CD4-positive, alpha-beta T cell treated with Interleukin-6 at 100 ng/mL for 8 hours (primary cell): ENCODE data around the gene LCE1C.

Experiments used
- DNase-seq: peaks from one replicate; pipeline ENCODE4 v3.0.0-alpha.2; 2020; ENCODE audit warnings: mixed read lengths, low spot score

LCE1C gene, protein sequence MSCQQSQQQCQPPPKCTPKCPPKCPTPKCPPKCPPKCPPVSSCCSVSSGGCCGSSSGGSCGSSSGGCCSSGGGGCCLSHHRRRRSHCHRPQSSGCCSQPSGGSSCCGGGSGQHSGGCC

DNA sequence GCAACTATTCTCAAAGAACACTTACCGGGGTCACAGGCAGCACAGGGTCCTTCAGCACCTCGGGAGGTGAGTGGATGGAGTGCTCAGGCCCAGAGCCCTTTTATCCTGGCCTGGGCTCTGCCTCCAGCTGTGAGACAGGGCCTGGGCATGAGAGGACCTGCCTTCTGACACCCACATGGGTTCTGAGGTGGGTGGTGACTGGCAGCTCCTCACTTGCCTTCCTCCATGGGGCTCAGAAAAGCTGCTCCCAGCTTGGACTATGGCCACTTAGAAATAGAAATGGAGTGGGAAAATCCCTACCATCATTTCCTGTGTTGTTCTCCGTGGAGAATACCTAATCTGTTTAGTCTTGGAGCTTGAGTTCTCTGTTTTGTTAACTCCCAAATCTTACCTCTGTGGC, at the start of gene LCE1C:
TSS of gene LCE1C (minus strand) at position 76 of the 400 bp plus-strand sequence. CDS start 1,173 bp downstream, outside the sequence.
- DNase-seq, result no peak

DNA sequence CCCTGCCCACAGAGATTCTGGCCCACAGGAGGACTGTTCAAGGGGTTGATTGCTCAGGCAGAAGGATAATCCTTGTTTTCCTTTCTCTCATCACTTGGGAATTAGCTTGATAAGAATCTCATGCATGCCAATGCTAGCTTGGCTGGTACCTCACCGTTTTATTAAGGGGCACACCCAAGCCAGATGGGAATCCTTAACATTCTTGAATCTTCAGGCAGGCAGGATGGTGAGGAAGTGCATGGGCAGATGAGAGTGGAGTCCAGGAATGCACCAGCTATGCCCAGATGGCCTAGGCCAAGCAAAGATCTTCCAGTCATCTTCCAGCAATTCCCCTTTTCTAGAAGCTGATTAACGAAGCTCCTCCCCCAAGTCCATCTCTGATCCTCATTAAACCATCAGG, 49.2 kb upstream of the LCE1C start:
- no peak for DNase-seq

DNA sequence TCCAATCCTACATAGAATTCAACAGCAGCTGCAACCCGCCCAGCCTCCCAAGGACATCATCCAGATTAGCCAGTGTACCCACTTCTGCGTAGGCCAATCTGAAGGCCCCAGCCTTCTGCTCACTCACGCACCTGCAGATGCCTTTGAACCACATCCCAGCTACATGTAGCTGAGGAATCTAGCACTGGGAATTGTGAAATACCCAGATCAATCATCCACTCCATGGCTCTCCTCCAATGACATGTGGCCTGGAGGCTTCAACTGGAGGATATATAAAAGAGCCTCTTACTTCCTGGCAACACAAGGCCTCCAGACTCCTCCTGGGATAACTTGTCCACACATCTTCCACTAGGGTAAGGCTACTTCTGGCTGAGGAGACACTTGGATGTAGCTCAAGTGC, 36.1 kb upstream of the LCE1C start, which contains the start of gene LCE6A:
TSS of gene LCE6A (plus strand) at position 301 of the 400 bp plus-strand sequence. CDS start 665 bp downstream, outside the sequence.
- no peak for DNase-seq

DNA sequence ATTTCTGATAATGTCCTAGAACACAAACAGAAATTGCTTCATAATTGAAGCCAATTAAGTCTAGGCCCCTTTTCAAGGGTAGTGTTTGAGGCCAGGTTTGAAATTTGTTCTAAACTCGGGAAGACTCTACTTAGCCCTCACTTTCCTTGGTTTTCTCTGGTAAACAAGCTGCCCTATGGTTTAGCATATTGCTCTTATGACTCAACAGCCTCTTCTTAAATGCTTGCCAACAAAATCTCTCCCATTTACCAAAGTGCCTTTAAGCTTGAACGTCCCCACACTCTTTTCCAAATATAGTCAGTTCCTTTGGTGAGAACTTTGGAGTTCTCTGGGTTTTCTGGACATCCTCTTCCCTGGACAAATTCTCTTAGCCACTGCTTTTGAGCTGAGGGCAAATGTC, 30.4 kb upstream of the LCE1C start:
- no peak for DNase-seq

DNA sequence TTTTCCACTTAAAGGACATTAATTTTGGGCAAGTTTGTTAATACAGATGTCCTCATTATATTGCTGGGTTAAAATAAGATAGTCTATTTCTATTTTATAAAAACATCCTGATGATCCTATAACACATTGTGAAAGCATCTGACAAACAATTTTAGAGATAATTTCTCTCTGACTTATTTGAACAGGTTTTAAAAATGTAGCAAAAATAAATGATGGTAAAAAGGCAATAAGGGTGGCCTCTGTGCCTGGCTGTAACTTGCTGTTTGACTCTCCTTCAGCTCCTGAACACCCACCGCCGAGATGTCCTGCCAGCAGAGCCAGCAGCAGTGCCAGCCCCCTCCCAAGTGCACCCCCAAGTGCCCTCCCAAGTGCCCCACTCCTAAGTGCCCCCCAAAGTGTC, 20.7 kb upstream of the LCE1C start, which contains the start of gene LCE1A:
TSS of gene LCE1A (plus strand) at position 301 of the 400 bp plus-strand sequence. CDS start at position 301, 0 bp downstream.
- no peak for DNase-seq

DNA sequence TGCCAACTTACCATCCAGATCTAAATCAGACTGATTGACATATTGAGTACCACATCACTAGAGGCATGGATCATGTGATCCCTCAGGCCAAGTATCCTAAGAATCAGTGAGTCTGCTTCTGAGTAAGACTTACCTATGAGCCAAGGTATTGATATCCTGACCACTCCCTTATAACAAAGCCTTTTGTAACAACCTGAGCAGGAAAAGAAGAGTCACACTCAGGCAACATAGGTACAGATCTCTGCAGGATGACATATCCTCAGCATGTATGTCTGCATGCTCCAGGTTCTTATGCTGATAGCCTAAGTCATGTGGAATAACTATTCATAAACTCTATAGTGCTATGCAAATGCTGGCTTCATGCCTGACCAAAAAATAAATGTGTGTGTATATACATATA, 18.5 kb upstream of the LCE1C start:
- DNase-seq, result no peak

DNA sequence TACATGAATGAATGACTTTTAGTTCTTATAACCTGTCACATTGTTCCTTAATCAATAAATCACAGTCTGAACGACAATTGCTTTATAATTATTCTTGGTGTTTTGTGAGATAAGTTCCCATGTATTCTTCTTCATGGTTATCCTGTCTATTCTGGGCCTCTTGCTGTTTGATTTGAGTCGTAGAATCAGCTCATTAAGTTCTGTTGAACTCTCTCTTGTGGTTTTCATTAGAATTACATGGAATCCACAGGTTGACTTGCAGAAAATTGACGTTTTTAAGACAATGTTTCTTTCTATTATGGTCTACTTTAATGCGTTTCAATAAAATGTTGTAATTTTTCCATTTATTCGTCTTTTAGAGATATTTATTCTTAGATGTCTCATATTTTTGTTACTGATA, 16.8 kb upstream of the LCE1C start:
- no peak for DNase-seq

DNA sequence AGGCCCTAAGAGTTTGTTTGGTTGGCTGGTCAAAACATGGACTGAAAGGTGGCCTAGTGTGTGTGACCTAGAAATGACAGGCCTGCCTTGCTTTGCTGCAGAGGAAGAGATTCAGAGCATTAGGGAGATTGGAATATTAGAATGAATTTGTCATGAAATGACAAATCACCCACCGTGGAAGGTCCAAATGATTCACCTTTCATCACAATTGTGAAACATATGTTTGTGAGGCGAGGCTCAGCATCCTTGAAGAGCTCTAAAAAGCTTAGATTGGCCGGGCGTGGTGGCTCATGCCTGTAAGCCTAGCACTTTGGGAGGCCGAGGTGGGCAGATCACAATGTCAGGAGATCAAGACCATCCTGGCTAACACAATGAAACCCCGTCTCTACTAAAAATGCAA, 10.9 kb upstream of the LCE1C start:
- no peak for DNase-seq

DNA sequence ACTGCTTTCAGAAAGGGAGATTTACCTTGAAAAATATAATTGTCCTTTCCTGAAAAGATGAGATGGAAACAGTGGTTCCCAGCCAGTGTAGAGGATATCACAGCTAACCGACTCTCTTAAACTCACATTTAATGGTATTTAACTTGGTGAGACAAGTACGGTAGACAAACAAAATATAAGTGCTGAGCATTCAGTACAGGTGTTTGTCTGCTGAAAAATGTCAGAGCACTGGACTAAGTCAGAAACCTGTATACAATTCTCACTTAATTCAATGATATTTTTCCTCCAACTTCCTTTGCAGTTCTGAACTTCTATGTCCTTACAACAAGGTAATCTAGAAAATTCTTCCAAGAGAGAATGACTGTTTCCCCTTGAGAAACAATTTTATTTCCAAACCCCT, 5.2 kb upstream of the LCE1C start, which contains the start of gene LCE1B:
TSS of gene LCE1B (plus strand) at position 301 of the 400 bp plus-strand sequence. CDS start 476 bp downstream, outside the sequence.
- no peak for DNase-seq

DNA sequence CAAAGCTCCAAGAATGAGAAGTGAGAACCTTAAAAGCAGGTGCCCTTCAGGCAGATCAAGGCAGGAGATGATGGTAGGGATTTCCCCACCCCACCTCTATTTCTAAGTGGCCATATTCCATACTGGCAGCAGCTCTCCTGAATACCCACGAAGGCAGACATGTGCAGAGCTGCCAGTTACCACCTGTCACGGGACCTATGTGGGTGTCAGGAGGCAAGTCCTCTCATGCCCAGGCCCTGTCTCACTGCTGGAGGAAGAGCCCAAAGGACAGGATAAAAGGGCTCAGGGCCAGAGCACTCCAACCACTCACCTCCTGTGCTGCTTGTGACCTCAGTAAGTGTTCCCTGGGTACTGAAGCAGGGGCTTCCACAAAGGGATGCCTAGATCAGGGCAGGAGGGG, 4.6 kb upstream of the LCE1C start:
- no peak for DNase-seq

DNA sequence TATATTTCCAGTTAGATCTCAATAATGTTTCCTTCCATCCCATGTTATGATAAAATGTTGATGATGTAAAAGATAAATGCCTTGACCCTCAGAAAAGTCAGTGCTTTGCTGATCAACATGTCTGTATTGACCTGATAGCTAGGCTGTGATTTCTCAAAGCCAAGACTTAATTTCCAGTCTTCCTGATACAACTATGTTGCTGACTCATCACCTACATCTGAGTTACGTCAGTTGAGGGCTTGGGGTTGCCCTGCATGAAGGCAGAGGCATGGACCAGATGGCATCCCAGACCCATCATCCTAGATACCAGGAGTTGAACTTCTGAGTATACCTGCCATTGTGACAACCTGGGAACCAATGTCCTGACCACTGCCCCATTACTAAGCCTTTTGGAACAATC, 5.1 kb downstream of the LCE1C start:
- DNase-seq, result no peak

DNA sequence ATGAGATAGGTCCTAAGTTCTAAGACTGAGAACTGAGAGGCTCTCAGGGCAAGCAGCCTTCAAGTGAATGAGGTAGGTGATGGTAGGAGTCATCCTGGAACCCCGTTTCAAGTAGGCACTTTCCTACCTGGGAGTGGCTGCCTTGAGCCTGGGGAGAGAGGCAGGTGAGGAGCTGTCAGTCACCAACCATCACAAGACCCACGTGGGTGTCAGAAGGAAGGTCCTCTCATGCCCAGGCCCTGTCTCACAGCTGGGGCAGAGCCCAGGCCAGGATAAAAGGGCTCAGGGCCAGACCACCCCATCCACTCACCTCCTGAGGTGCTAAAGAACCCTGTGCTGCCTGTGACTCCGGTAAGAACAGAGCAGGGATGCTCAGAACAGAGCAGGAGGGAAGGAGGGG, 10.0 kb downstream of the LCE1C start, which contains the start of gene LCE1D:
TSS of gene LCE1D (plus strand) at position 301 of the 400 bp plus-strand sequence. CDS start 1,074 bp downstream, outside the sequence.
- DNase-seq, result no peak

DNA sequence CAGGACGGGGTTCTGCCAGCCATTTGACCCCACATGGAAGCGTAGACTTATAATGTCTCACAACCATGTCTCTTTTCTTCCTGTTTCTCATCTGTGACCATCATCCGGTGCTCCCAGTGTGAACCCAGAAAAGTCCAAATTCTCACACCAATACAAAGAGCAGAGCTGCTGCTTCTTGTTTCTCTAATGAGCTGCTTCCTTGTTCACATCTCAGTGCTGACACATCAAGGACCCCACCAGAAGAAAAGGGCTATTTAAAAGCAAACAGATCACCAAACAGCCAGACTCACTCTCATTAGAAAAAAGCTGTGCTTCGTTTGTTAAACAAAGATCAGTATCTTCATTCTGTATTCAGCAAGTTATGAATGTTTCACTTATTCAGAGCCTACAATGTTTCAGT, 10.8 kb downstream of the LCE1C start:
- no peak for DNase-seq

DNA sequence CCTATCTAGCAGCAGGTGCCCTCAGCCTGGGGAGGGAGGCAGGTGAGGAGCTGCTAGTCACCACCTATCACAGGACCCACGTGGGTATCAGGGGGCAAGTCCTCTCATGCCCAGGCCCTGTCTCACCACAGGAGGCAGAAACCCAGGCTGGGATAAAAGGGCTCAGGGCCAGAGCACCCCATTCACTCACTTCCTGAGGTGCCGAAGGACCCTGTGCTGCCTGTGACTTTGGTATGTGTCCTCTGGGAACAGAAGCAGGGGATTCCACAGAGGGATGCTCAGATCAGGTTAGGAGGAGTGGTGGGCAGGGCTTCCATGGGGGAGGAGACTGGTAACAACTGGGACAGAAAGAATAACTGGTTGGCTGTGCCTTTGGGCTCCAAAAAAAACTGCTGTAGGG, 20.4 kb downstream of the LCE1C start, which contains the start of gene LCE1E:
TSS of gene LCE1E (plus strand) at position 181 of the 400 bp plus-strand sequence. CDS start 1,043 bp downstream, outside the sequence.
- DNase-seq, result no peak

DNA sequence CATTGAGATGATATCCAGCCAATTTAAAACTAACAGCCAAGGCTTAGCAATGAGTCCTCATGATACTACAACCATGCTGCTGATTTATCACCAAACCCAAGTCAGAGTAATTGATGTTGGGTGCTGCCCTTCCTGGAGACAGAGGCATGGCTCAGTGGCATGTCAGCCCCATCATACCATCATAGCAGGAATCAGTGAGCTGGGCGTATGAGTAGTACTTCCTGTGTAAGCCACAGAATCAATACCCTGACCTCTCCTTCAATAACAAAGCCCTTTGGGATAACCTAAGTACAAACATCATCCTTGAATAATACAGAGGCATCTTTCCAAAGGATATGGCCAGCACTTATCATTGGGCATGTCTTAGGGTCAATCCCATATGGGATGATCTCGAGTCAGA, 23.4 kb downstream of the LCE1C start:
- DNase-seq, result no peak

DNA sequence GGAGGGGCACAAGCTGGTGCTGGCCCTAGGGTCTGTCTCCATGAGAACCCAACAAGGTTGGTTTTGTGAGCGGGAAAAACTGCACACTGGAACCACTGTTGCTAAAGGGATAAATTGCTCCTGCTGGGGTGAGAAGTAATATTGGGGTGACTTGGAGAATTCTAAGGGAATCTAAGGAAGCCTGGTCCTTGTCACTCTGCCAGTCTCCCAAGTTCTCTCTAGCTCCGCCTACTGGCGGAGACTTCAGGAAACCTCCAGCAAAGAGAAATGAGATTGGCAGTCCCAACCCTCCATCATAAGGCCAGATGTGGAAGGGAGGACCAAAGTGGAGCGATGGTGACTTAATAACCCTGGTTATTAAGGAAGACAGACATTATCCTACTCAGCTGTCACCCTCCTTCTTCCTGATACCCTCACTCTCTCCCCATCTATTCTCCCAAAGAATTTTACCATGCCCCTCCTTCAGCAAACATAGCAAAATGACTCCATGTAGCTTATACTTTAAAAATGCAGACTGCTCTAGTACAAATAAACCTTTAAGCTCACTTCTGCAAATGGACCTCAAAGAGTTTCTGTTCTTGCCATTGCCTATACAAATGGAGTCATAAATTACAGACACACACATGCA, 28.8 kb downstream of the LCE1C start:
- no peak for DNase-seq

DNA sequence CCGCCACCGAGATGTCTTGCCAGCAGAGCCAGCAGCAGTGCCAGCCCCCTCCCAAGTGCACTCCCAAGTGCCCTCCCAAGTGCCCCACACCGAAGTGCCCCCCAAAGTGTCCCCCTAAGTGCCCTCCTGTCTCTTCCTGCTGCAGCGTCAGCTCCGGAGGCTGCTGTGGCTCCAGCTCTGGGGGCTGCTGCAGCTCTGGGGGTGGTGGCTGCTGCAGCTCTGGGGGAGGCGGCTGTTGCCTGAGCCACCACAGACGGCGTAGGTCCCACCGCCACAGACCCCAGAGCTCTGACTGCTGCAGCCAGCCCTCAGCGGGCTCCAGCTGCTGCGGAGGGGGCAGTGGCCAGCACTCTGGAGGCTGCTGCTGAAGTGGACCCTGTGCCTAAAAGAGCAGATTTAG, 30.1 kb downstream of the LCE1C start:
- no peak for DNase-seq

DNA sequence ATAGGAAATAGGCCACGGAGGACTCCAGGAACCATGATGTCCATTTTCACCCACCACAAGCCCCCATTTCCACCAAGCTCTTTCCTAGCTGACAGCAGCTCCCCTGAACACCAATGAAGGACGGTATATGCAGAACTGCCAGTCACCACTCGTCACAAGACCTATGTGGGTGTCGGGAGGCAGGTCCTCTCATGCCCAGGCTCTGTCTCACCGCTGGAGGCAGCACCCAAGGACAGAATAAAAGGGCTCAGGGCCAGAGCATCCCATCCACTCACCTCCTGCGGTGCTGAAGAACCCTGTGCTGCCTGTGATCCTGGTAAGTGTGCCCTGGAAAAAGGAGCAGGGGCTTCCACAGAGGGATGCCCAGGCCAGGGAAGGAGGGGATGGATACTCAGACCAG, 31.6 kb downstream of the LCE1C start, which contains the start of gene LCE1F:
TSS of gene LCE1F (plus strand) at position 266 of the 400 bp plus-strand sequence. CDS start 1,232 bp downstream, outside the sequence.
- no peak for DNase-seq

DNA sequence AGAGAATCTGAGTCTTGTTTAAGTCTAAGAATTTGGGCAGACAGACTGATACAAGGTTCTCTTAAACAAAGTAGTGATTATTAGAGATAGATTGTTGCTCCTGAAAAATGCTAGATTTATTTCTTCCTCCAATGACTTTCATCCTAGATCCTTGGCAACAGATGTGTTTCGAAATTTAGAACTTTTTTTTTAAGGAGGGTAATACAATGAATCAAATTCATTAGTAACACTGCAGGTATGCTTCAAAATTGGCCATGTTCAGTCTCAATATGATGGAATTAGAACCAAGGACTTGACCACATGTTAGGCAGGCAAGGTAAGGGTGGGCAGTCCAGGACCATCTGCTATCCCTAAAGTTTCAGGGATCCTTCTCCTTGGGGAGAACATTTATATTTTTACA, 36.0 kb downstream of the LCE1C start:
- DNase-seq, result no peak

DNA sequence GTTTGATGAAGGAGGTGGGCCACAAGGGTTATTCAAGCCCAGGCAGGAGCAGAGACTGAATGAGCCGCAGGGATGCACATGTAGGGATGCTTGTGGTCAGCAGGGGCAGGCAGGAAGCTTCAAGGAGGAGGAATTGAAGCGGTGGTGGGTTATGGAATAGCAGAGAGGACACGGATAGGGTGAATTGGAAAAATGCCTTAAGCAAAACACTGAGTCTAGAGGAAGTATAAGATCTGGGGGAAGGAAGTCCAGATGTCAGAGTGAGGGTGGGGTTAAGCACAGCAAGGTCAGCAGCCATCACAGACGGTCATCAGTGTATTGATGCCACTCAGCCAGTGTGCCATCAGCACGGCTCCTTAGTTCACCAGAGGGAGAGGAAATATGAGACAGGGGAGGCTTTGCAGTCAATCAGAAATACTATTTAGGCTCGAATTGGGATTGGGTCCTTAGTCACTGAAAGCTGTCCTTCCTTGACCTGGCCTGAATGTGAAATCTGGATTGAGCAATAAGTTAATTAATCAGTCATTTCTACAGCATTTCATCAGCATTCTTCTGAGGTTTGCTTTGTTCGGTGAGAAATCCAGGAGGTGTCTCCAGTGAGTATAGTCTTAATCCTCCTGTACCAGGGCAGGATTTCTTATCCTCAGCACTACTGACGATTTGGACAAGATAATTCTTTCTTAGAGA, 37.5 kb downstream of the LCE1C start:
- no peak for DNase-seq

DNA sequence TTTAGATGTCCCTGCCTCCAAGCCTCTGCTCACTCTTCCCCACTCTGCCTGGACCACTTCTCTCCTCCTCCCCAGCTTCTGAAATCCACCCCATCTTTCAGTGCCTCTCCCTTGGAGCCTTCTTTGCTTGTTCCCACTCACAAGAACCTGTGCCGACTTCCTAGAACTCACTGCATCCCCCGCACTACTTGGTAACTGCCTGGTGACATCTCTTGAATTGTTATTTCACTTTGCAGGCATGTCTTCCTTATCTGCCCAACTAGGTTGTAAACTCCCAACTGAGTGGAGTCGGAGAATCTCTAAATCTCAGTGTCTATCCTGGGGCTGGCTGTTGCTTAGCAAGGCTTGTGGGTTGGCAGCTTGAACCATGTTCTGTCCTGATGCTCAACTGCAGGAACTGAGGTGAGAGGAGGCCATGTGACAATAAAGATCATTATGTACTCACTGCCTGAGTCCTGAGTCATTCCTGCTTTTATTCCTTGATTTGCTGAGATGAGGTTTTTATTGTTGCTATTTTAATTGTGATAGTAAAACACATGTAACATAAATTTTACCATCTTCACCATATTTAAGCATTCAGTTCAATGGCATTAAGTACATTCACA, 44.7 kb downstream of the LCE1C start:
- DNase-seq, result no peak

DNA sequence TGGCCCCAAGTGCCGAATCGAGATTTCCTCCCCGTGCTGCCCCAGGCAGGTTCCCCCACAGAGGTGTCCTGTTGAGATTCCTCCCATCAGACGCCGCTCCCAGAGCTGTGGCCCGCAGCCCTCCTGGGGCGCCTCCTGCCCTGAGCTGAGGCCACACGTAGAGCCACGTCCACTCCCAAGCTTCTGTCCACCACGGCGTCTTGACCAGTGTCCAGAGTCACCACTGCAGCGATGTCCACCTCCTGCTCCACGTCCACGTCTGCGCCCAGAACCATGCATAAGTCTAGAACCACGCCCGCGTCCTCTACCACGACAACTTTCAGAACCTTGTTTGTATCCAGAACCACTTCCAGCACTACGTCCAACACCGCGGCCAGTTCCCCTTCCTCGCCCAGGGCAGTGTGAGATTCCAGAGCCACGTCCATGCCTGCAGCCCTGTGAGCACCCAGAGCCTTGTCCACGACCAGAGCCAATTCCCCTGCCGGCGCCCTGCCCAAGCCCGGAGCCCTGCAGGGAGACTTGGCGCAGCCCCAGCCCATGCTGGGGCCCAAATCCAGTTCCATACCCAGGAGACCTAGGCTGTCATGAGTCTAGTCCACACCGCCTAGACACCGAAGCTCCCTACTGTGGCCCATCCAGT, 45.8 kb downstream of the LCE1C start:
- DNase-seq, result no peak
